Endothelial cell of umbilical vein (primary cell): ENCODE measurements around the gene RMI2.

Experiments
- EZH2 ChIP-seq: IDR thresholded peaks from 2 replicates; pipeline ENCODE4 v1.6.1; 2012; ENCODE audit warnings: borderline replicate concordance, low read depth, mild to moderate bottlenecking, moderate library complexity, low read length, inconsistent platforms; ENCODE audit not compliant: severe bottlenecking
- FOS ChIP-seq: IDR thresholded peaks from 2 replicates; pipeline ENCODE4 v1.6.1; 2011; ENCODE audit warnings: mild to moderate bottlenecking, low read length, moderate library complexity, borderline replicate concordance; ENCODE audit not compliant: insufficient read depth
- JUN ChIP-seq: IDR thresholded peaks from 2 replicates; pipeline ENCODE4 v1.6.1; 2011; ENCODE audit warnings: borderline replicate concordance, low read depth; ENCODE audit not compliant: insufficient read length, insufficient read depth
- MYC ChIP-seq: IDR thresholded peaks from one replicate; pipeline ENCODE4 v1.6.1; 2011; ENCODE audit warnings: mild to moderate bottlenecking, low read depth, low read length
- POLR2A ChIP-seq: IDR thresholded peaks from 2 replicates; pipeline ENCODE4 v1.6.1; 2012; ENCODE audit warnings: low read depth, mild to moderate bottlenecking, control low read depth, low read length
- TF ChIP-seq, protein P1 (sequence below), 2 donors: IDR thresholded peaks; 1 replicate in 1 of 2; 2 replicates in 1 of 2; pipeline ENCODE4 v1.5.1; 2011; ENCODE audit warnings: low read length in 2 of 2, mild to moderate bottlenecking in 2 of 2, moderate library complexity in 2 of 2, control low read depth in 1 of 2, inconsistent platforms in 1 of 2, low read depth in 1 of 2; ENCODE audit not compliant: insufficient read depth in 1 of 2; ENCODE audit errors: extremely low read depth in 1 of 2
- TF ChIP-seq, protein P2 (sequence below): IDR thresholded peaks from 2 replicates; pipeline ENCODE4 v1.6.1; 2011; ENCODE audit not compliant: insufficient read depth, insufficient read length

DNA sequence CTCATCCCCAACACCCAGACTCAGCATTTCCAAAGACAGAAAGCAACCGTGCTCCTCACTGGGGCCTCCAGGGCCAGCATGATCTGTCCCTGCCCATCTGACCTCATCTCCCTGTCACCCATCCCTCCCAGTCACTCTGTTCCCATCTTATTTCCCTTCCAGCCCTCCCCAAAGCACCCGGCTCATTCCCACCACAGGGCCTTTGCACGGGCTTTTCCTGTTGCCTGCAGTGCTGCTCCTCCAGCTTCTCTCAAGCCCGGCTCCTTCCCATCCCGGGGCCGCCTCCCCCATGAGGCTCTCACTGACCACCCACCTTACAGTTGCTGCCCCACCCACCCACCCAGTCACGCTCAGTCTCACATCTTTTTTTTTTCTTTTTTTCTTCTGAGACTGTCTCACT lies 54.8 kb downstream of the RMI2 start:
- TF ChIP-seq, protein P1, sequence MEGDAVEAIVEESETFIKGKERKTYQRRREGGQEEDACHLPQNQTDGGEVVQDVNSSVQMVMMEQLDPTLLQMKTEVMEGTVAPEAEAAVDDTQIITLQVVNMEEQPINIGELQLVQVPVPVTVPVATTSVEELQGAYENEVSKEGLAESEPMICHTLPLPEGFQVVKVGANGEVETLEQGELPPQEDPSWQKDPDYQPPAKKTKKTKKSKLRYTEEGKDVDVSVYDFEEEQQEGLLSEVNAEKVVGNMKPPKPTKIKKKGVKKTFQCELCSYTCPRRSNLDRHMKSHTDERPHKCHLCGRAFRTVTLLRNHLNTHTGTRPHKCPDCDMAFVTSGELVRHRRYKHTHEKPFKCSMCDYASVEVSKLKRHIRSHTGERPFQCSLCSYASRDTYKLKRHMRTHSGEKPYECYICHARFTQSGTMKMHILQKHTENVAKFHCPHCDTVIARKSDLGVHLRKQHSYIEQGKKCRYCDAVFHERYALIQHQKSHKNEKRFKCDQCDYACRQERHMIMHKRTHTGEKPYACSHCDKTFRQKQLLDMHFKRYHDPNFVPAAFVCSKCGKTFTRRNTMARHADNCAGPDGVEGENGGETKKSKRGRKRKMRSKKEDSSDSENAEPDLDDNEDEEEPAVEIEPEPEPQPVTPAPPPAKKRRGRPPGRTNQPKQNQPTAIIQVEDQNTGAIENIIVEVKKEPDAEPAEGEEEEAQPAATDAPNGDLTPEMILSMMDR (IDR thresholded peaks at IDR 0.05; ENCODE audit: extremely low read depth in 1 of 2, insufficient read depth in 1 of 2, low read depth in 1 of 2, low read length in 2 of 2), result no peak
- TF ChIP-seq JUN (no peak), EZH2 (no peak), POLR2A (no peak), FOS (no peak), MYC (no peak)
- TF ChIP-seq, protein P2, sequence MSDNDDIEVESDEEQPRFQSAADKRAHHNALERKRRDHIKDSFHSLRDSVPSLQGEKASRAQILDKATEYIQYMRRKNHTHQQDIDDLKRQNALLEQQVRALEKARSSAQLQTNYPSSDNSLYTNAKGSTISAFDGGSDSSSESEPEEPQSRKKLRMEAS, result no peak
